GM19043 (cell line): ENCODE results near the gene MGRN1.

ENCODE experiments used
- ATAC-seq: cut with Tn5 transposase; IDR thresholded peaks from one replicate; pipeline ENCODE4 v1.9.1; 2021; ENCODE audit warnings: low read depth; ENCODE audit not compliant: unreplicated experiment

The MGRN1 gene

GRCh38 chr16:4695473-4696171 lies 71.0 kb downstream of the MGRN1 start:
- no peak for ATAC-seq

GRCh38 chr16:4696172-4696904 lies 71.7 kb downstream of the MGRN1 start:
- ATAC-seq: no peak

- ATAC-seq: no peak
These were observed 72.5 kb downstream of the MGRN1 start for GRCh38 chr16:4696905-4697847.

- no peak for ATAC-seq
These were observed 73.2 kb downstream of the MGRN1 start for GRCh38 chr16:4697848-4698291.

GRCh38 chr16:4698321-4699045 lies 73.9 kb downstream of the MGRN1 start:
- no peak for ATAC-seq

- no peak for ATAC-seq
These were observed 74.5 kb downstream of the MGRN1 start for GRCh38 chr16:4699046-4699556.

GRCh38 chr16:4700380-4700996 lies 75.9 kb downstream of the MGRN1 start:
- no peak for ATAC-seq

- no peak for ATAC-seq
These were observed 76.5 kb downstream of the MGRN1 start for GRCh38 chr16:4700997-4701743.

- no peak for ATAC-seq
These were observed 77.3 kb downstream of the MGRN1 start for GRCh38 chr16:4701791-4702465.

- no peak for ATAC-seq
These were observed 77.8 kb downstream of the MGRN1 start for GRCh38 chr16:4702466-4702808.

GRCh38 chr16:4703906-4704305 lies 79.3 kb downstream of the MGRN1 start:
- ATAC-seq: no peak

- no peak for ATAC-seq
These were observed 79.9 kb downstream of the MGRN1 start for GRCh38 chr16:4704491-4704890.

GRCh38 chr16:4704913-4705312 lies 80.3 kb downstream of the MGRN1 start:
- no peak for ATAC-seq

- ATAC-seq: no peak
These were observed 82.2 kb downstream of the MGRN1 start for GRCh38 chr16:4706871-4707270.

- ATAC-seq: no peak
These were observed 84.9 kb downstream of the MGRN1 start for GRCh38 chr16:4709481-4709880.

GRCh38 chr16:4713663-4714501 lies 89.3 kb downstream of the MGRN1 start:
- no peak for ATAC-seq

GRCh38 chr16:4714996-4715395 lies 90.4 kb downstream of the MGRN1 start:
- no peak for ATAC-seq

GRCh38 chr16:4718466-4718865 lies 93.8 kb downstream of the MGRN1 start:
- ATAC-seq: no peak
